ENCODE results near the gene PTDSS2.

Gene PTDSS2

DNA sequence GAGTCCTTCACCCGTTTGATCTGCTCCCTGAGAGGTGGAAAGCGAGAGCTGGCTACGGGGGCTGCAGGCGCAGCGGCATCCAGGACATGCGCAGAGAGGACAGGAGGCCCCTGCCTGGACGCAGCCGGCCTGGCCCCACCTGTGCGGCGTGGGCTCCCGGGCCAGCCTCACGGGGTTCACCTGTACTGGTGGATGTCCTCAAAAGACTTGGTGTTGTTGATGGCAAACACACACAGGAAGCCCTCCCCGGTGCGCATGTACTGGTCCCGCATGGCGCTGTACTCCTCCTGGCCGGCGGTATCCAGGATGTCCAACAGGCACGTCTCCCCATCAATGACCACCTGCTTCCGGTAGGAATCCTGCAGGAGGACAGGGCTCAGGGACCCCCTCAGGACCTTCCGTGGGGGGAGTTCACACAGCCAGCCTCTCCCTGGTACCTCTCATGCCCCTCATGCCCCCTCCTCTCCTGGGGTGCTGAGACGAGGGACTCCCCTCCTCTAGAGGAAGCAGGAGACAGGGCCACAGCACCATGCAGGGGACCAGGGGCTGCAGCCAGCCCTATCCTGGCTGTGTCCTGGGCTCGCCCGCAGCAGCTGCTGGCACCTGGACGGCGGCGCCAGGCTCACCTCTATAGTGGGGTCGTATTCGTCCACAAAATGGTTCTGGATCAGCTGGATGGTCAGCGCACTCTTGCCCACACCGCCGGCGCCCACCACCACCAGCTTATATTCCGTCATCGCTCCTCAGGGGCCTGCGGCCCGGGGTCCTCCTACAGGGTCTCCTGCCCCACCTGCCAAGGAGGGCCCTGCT is 83.7 kb downstream of the PTDSS2 start:
- Histone ChIP-seq H3K4me2 (ENCODE audit: low read depth, low read length, poor library complexity, severe bottlenecking) (peak overlapping the region; percentile 94), H3K4me3 (ENCODE audit: low read length, poor library complexity, severe bottlenecking) (peak overlapping the region; percentile 94), H3K9ac (ENCODE audit: low read depth, low read length, poor library complexity, severe bottlenecking) (peak overlapping the region; percentile 85), H3K4me1 (ENCODE audit: insufficient read depth, low read length, poor library complexity, severe bottlenecking) (peaks cover 17% of the 10 kb centered on the region), H3K9me3 (ENCODE audit: insufficient read depth, low read depth, low read length) (no peaks in the 10 kb centered on the region), H3K79me2 (ENCODE audit: insufficient read depth, low read length) (peaks cover 17% of the 10 kb centered on the region), H4K20me1 (ENCODE audit: insufficient read depth, low read length, poor library complexity, severe bottlenecking) (peaks cover 18% of the 10 kb centered on the region), H3K9me2 (replicated peaks; ENCODE audit: low read depth, low read length) (no peaks in the 10 kb centered on the region), H3K36me3 (ENCODE audit: insufficient read depth, low read length) (peaks cover 4% of the 10 kb centered on the region; the same call in 1 of the 2 replicates), H3F3A (ENCODE audit: low read depth) (no peaks in the 10 kb centered on the region), H3K27me3 (ENCODE audit: insufficient read depth, low read length, poor library complexity, severe bottlenecking) (no peaks in the 10 kb centered on the region), H2AFZ (ENCODE audit: low read length) (no peak overlapping the region)
- no peak for TF ChIP-seq EZH2phosphoT487 (IDR thresholded peaks at IDR 0.05; ENCODE audit: borderline replicate concordance)
- TF ChIP-seq CTCF (conservative IDR thresholded peaks at IDR 0.05; ENCODE audit: low read length) = no peak

DNA sequence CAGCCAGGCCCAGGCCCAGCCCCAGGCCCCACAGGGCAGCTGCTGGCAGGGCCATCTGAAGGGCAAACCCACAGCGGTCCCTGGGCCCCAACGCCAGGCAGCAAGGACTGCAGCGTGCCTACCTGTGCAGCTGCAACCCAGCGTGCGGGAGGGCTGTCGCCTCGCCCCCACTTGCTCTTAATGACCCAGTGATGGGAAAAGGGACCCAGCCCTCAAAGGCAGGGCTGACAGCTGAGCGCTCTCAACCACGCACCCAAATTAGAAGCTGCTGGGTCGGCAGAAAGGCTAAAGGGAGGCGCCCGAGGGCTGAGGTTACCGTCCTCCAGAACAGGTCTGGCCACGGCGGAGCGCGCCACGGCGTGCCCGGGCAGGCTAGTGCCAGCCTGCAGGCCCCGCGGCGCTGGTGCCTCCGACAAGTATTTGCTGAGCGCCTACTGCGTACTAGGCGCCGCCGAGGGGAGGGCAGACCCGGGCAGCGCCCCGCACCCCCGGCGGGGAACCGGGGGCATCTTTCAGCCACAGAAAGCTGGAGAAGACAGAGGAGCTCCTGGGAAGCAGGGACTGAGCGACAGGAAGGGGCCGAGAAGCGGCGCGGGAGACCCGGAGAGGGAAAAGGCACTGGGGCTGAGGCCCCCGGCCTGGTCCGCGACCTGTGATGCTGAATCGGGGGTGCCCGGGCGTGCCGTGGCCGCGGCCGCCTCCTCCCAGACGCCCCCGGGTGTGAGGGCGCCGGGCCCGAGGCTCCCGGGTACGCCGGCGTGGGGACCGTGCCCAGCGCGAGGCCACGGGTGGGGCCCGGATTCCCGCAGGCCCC is 84.5 kb downstream of the PTDSS2 start:
- no peaks in the 10 kb centered on the region for H3K27me3 ChIP-seq (ENCODE audit: insufficient read depth, low read length, poor library complexity, severe bottlenecking)
- H4K20me1 ChIP-seq (ENCODE audit: insufficient read depth, low read length, poor library complexity, severe bottlenecking) = peaks cover 18% of the 10 kb centered on the region
- peaks cover 4% of the 10 kb centered on the region; the same call in 1 of the 2 replicates for H3K36me3 ChIP-seq (ENCODE audit: insufficient read depth, low read length)
- H3K9ac ChIP-seq (ENCODE audit: low read depth, low read length, poor library complexity, severe bottlenecking) = peak overlapping the region; percentile 85
- H2AFZ ChIP-seq (ENCODE audit: low read length) = peak overlapping the region; percentile 20; the same call in 1 of the 2 replicates
- peaks cover 17% of the 10 kb centered on the region for H3K79me2 ChIP-seq (ENCODE audit: insufficient read depth, low read length)
- peak overlapping the region; percentile 94 for H3K4me3 ChIP-seq (ENCODE audit: low read length, poor library complexity, severe bottlenecking)
- H3F3A ChIP-seq (ENCODE audit: low read depth) = no peaks in the 10 kb centered on the region
- H3K9me2 ChIP-seq (replicated peaks; ENCODE audit: low read depth, low read length) = no peaks in the 10 kb centered on the region
- TF ChIP-seq CTCF (conservative IDR thresholded peaks at IDR 0.05; ENCODE audit: low read length) (no peak), EZH2phosphoT487 (IDR thresholded peaks at IDR 0.05; ENCODE audit: borderline replicate concordance) (no peak)
- peak overlapping the region; percentile 94 for H3K4me2 ChIP-seq (ENCODE audit: low read depth, low read length, poor library complexity, severe bottlenecking)
- no peaks in the 10 kb centered on the region for H3K9me3 ChIP-seq (ENCODE audit: insufficient read depth, low read depth, low read length)
- H3K4me1 ChIP-seq (ENCODE audit: insufficient read depth, low read length, poor library complexity, severe bottlenecking) = peaks cover 17% of the 10 kb centered on the region

DNA sequence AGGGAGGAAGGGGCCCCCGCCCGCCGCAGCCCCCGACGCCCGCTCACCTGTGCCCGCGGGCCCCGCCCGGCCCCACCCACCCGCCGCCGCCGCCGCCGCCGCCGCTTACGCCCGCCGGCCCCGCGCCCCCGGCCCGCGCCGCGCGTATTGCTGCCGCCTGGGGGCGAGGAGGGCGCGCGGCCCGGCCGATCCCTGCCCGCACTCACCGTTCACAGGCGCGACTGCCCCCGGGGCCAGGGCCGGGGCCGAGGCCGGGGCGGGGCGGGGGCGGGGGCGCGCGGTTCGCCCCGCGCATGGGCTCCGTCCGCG is 85.1 kb downstream of the PTDSS2 start:
- TF ChIP-seq CTCF (conservative IDR thresholded peaks at IDR 0.05; ENCODE audit: low read length) (no peak), EZH2phosphoT487 (IDR thresholded peaks at IDR 0.05; ENCODE audit: borderline replicate concordance) (no peak)
- no peaks in the 10 kb centered on the region for H3K27me3 ChIP-seq (ENCODE audit: insufficient read depth, low read length, poor library complexity, severe bottlenecking)
- H3K9me2 ChIP-seq (replicated peaks; ENCODE audit: low read depth, low read length) = no peaks in the 10 kb centered on the region
- H2AFZ ChIP-seq (ENCODE audit: low read length) = no peak overlapping the region
- H3K4me2 ChIP-seq (ENCODE audit: low read depth, low read length, poor library complexity, severe bottlenecking) = no peak overlapping the region
- peak overlapping the region; percentile 94 for H3K4me3 ChIP-seq (ENCODE audit: low read length, poor library complexity, severe bottlenecking)
- peaks cover 4% of the 10 kb centered on the region; the same call in 1 of the 2 replicates for H3K36me3 ChIP-seq (ENCODE audit: insufficient read depth, low read length)
- peak overlapping the region; percentile 85 for H3K9ac ChIP-seq (ENCODE audit: low read depth, low read length, poor library complexity, severe bottlenecking)
- H4K20me1 ChIP-seq (ENCODE audit: insufficient read depth, low read length, poor library complexity, severe bottlenecking) = peaks cover 18% of the 10 kb centered on the region
- H3K4me1 ChIP-seq (ENCODE audit: insufficient read depth, low read length, poor library complexity, severe bottlenecking) = peaks cover 17% of the 10 kb centered on the region
- H3F3A ChIP-seq (ENCODE audit: low read depth) = no peaks in the 10 kb centered on the region
- no peaks in the 10 kb centered on the region for H3K9me3 ChIP-seq (ENCODE audit: insufficient read depth, low read depth, low read length)
- H3K79me2 ChIP-seq (ENCODE audit: insufficient read depth, low read length) = peaks cover 17% of the 10 kb centered on the region
